ENCODE data around the gene C1QTNF9.
"Not testable (repeated sequence)": the region's sequence is repeated elsewhere in the genome, so short reads cannot be mapped to it uniquely, and the experiment has no call there.

Gene C1QTNF9

DNA sequence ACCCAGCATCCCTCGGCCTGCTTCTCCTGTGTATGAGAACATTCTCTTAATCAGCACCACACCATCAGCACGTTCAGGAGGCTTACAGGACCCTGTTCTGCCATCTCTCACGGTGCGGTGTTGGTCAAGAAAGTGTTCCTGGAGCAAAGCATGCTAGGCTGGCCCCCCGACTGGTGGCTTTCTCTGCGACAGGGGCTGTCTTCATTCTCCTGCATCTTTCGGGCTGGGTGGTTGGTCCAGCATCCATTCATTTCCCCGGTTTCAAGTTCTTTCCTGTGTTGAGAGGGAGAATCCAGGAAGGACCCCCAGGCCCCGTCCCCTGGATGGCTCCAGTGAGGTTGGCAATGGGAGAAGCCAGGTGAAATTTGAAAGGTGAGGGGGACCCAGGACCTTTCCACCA is 55.8 kb downstream of the C1QTNF9 start:
- no peak for DNase-seq

DNA sequence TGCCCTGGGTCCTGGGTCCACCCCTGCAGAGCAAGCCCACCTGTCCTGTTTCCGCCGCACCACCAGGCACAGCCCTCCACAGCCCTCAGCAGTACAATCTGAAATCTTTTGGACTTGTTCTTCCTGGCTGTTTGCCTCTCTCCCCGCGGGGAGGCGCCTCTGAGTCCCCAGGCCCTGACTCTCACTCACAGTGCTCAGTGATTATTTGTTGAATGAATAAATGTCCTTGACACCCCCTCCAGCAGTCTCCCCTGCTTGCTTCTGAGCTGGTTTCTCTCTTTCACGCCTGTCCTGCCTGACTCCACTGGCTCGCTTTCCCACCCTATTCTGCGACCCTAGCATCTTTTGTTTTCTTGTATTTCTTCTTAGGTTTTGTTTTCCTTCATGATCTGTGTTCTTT is 56.9 kb downstream of the C1QTNF9 start:
- not testable (repeated sequence) for DNase-seq

DNA sequence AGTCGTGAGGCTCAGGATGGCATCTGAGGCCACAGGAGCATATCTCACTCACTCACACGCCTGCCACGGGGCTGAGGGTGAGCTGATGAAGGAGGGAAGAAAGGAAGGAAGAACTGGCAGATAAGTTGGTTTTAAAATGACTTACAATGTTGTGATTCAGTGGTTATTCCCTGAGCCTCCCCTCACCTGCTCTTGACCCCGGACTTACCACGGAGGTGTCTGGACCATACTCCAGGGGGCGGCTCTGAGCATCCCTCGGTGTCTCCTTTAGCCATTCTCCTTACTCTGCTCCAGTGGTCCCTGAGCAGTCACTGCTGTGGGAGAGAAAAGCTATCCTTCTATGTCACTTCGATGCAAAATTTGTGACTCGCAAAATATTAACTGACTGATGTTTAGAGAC is 61.9 kb downstream of the C1QTNF9 start:
- DNase-seq = not testable (repeated sequence)

Data from T-helper 9 cell (primary cell).